A673 (cell line): Measurements from ENCODE around the gene TMEM35A. TPM values are rescaled to one million over a fixed set of nuclear protein-coding genes. Genes with fewer than 3 reads are reported as not detected.

Experiments
- BruUV-seq: library from RNA; stranded (reverse); fragments of 400-500 nt; replicated peaks from 2 replicates; lab custom pipeline; 2021; lab: Mats Ljungman, UMichigan
- CTCF ChIA-PET: fragments of 300-600 bp; sonication (Branson Sonifier 250); formaldehyde crosslinking; loops from one replicate; lab custom pipeline; 2022; ENCODE audit warnings: antibody characterized with exemption; lab: Charles Lee
- POLR2A ChIA-PET: fragments of 300-600 bp; sonication (Branson Sonifier 250); formaldehyde crosslinking; loops from one replicate; lab custom pipeline; 2022; ENCODE audit warnings: antibody characterized with exemption; ENCODE audit not compliant: low non-redundant PET; lab: Charles Lee
- DNase-seq: peaks from one replicate; pipeline ENCODE4 v3.0.0-alpha.2; 2015; ENCODE audit warnings: low spot score
- H3K27ac ChIP-seq: fragments of 200-600 bp; sonication (generic); 2 replicates; pipeline ENCODE4 v1.5.1; 2016; ENCODE audit warnings: mixed run types, low read depth, mild to moderate bottlenecking, mixed read lengths, antibody characterized with exemption, low read length; ENCODE audit not compliant: poor library complexity, severe bottlenecking
- H3K27me3 ChIP-seq: fragments of 200-600 bp; sonication (generic); replicated peaks from 2 replicates; pipeline ENCODE4 v1.6.1; 2017; ENCODE audit warnings: mixed run types, low read depth, mild to moderate bottlenecking, mixed read lengths, antibody characterized with exemption, low read length; ENCODE audit not compliant: insufficient read depth, poor library complexity
- H3K36me3 ChIP-seq: fragments of 200-600 bp; sonication (generic); 2 replicates; pipeline ENCODE4 v1.6.1; 2016; ENCODE audit warnings: mixed run types, mild to moderate bottlenecking, mixed read lengths, antibody characterized with exemption, low read length; ENCODE audit not compliant: insufficient read depth, poor library complexity, severe bottlenecking
- H3K4me1 ChIP-seq: fragments of 200-600 bp; sonication (generic); 2 replicates; pipeline ENCODE4 v1.6.1; 2017; ENCODE audit warnings: mixed run types, mild to moderate bottlenecking, mixed read lengths, antibody characterized with exemption, low read length; ENCODE audit not compliant: insufficient read depth, poor library complexity, severe bottlenecking
- H3K4me3 ChIP-seq: fragments of 200-600 bp; sonication (generic); 2 replicates; pipeline ENCODE4 v1.5.1; 2016; ENCODE audit warnings: low read depth, mixed run types, mild to moderate bottlenecking, mixed read lengths, low read length; ENCODE audit not compliant: poor library complexity, severe bottlenecking
- H3K9me3 ChIP-seq: fragments of 200-600 bp; sonication (generic); 2 replicates; pipeline ENCODE4 v1.6.1; 2016; ENCODE audit warnings: mixed run types, low read depth, mild to moderate bottlenecking, mixed read lengths, antibody characterized with exemption, low read length; ENCODE audit not compliant: poor library complexity, severe bottlenecking
- EZH2 ChIP-seq: fragments of 200-600 bp; sonication (generic); IDR thresholded peaks from 2 replicates; pipeline ENCODE4 v1.6.1; 2017; ENCODE audit warnings: borderline replicate concordance, low read depth, mild to moderate bottlenecking, mixed read lengths, antibody characterized with exemption, low read length; ENCODE audit not compliant: poor library complexity, severe bottlenecking
- intact Hi-C: fragments of 100-400 bp; cut with micrococcal nuclease; formaldehyde crosslinking; loops from one replicate; pipeline ENCODE4 v1.10.0; 2022; ENCODE audit not compliant: unreplicated experiment
- total RNA-seq: library from RNA; stranded (reverse); gene quantifications from 2 replicates; pipeline ENCODE4 v1.2.3, GENCODE V29; 2021
- TF ChIP-seq, protein P1 (sequence below): fragments of 300-800, 200-600 bp; sonication (generic); conservative IDR thresholded peaks from 2 replicates; pipeline ENCODE4 v1.5.1; 2017; ENCODE audit warnings: low read depth, mild to moderate bottlenecking, antibody characterized with exemption, low read length, moderate library complexity, mixed read lengths

The TMEM35A gene
- total RNA-seq, 1 experiment from 2014 or later: 0.21 TPM

GRCh38 chrX:101057093-101057714 is 21.5 kb upstream of the TMEM35A start:
- peak; percentile 12 for DNase-seq
- H3K27me3 ChIP-seq: no peaks in the 10 kb centered on the region
- ChIA-PET POLR2A (no interaction called here), CTCF (no interaction called here)
- no peaks in the 10 kb centered on the region for H3K36me3 ChIP-seq
- intact Hi-C loops: no loop called here
- no peak for TF ChIP-seq EZH2
- TF ChIP-seq, protein P1, sequence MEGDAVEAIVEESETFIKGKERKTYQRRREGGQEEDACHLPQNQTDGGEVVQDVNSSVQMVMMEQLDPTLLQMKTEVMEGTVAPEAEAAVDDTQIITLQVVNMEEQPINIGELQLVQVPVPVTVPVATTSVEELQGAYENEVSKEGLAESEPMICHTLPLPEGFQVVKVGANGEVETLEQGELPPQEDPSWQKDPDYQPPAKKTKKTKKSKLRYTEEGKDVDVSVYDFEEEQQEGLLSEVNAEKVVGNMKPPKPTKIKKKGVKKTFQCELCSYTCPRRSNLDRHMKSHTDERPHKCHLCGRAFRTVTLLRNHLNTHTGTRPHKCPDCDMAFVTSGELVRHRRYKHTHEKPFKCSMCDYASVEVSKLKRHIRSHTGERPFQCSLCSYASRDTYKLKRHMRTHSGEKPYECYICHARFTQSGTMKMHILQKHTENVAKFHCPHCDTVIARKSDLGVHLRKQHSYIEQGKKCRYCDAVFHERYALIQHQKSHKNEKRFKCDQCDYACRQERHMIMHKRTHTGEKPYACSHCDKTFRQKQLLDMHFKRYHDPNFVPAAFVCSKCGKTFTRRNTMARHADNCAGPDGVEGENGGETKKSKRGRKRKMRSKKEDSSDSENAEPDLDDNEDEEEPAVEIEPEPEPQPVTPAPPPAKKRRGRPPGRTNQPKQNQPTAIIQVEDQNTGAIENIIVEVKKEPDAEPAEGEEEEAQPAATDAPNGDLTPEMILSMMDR: no peak
- H3K4me1 ChIP-seq: no peaks in the 10 kb centered on the region
- H3K9me3 ChIP-seq: no peaks in the 10 kb centered on the region
- no peak overlapping the region for H3K27ac ChIP-seq
- H3K4me3 ChIP-seq: no peak overlapping the region
- BruUV-seq: no TSS peak

DNA sequence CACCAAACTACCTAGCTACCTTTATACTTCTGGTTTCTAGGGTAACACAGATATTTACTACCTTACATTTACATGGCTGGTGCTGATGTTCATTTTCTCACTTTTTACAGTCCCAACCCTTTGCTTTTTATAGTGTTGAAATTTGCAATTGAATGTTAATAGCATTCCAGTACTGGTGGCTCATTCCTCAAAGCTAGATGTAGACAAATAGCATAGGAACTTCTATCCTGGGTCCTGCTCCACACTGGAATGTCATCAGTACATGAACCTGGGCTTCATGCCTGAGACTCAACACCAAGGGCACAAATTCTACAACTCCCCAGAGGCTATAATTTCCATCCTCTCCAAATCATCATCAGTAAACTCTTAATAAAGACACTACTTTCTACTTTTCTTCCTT is 16.5 kb upstream of the TMEM35A start:
- H3K27ac ChIP-seq: no peak overlapping the region
- POLR2A ChIA-PET: no interaction called here
- no peaks in the 10 kb centered on the region for H3K27me3 ChIP-seq
- CTCF ChIA-PET: no interaction called here
- no TSS peak for BruUV-seq
- H3K4me1 ChIP-seq: no peaks in the 10 kb centered on the region
- no peaks in the 10 kb centered on the region for H3K36me3 ChIP-seq
- no peak for TF ChIP-seq EZH2
- TF ChIP-seq, protein P1: no peak
- DNase-seq: no peak
- no peak overlapping the region for H3K4me3 ChIP-seq
- H3K9me3 ChIP-seq: no peaks in the 10 kb centered on the region
- intact Hi-C loops: no loop called here

DNA sequence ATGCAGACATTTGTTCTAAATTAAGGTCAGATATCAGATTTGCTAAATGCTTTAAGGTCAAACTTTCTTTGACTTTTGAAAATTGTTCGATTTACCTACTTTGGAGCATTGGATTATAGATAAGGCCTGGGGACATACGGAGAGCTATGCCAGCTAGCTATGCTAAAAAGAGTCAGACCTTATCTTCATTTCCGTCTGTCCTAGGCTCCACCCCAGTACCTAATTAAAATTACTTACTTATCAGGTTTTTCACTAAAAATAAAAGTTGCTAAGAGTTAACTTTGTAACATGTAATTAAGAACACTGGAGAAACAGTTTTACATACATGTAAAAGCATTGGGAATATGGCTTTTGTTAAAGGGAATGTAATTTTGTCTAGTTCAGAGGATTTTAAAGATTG is 7.1 kb upstream of the TMEM35A start:
- TF ChIP-seq EZH2: no peak
- TF ChIP-seq, protein P1: no peak
- CTCF ChIA-PET: no interaction called here
- intact Hi-C loops: no loop called here
- H3K27me3 ChIP-seq: no peaks in the 10 kb centered on the region
- no peak overlapping the region for H3K4me3 ChIP-seq
- POLR2A ChIA-PET: no interaction called here
- H3K27ac ChIP-seq: no peak overlapping the region
- no peak for DNase-seq
- no peaks in the 10 kb centered on the region for H3K9me3 ChIP-seq
- H3K36me3 ChIP-seq: no peaks in the 10 kb centered on the region
- BruUV-seq: no TSS peak
- no peaks in the 10 kb centered on the region for H3K4me1 ChIP-seq
